Colonic mucosa (tissue), 4 donors: ENCODE results near the gene FHIT. TPM values are rescaled to one million over a fixed set of nuclear protein-coding genes. Genes with fewer than 3 reads are reported as not detected.

ENCODE experiments used
- DNase-seq: peaks from one replicate; pipeline ENCODE4 v3.0.0-alpha.2; 2020
- H3K27ac ChIP-seq: fragments of 200-600 bp; one replicate; pipeline ENCODE4 v1.8.0; 2021
- H3K27me3 ChIP-seq: fragments of 200-600 bp; one replicate; pipeline ENCODE4 v1.8.0; 2021
- H3K36me3 ChIP-seq: fragments of 200-600 bp; one replicate; pipeline ENCODE4 v1.8.0; 2021
- H3K4me1 ChIP-seq: fragments of 200-600 bp; one replicate; pipeline ENCODE4 v1.8.0; 2021; ENCODE audit warnings: mild to moderate bottlenecking
- H3K4me3 ChIP-seq: fragments of 200-600 bp; one replicate; pipeline ENCODE4 v1.8.0; 2021
- H3K9ac ChIP-seq, 2 donors: one replicate each; pipeline ENCODE4 v1.7.0; 2013; ENCODE audit warnings: control low read depth in 2 of 2, low read depth in 2 of 2, low read length in 2 of 2
- H3K9me3 ChIP-seq: fragments of 200-600 bp; one replicate; pipeline ENCODE4 v1.8.0; 2021
- CTCF ChIP-seq: fragments of 200-600 bp; IDR thresholded peaks from one replicate; pipeline ENCODE4 v1.8.0; 2022; ENCODE audit warnings: antibody characterized with exemption, mild to moderate bottlenecking
- intact Hi-C: fragments of 100-400 bp; cut with DNase I; formaldehyde crosslinking; loops from one replicate; pipeline ENCODE4 v1.14.1; 2022
- total RNA-seq, 2 donors: library from RNA; stranded (reverse); fragmentation: NEBNext Ultra II Directional in 1 of 2; extraction: Animal tissue kit (Norgen Biotek cat#: 25700) in 1 of 2; gene quantifications; one replicate each; pipeline ENCODE4 v1.2.1, GENCODE V29; 2021
- donor health status: healthy.
- donor health status: DM: no; HTN: no; CAD: no.
- donor health status: DM: no; HTN: no; CAD: no.

FHIT gene
- total RNA-seq, 2 donors from 2014 or later: 7.7 to 9.4 TPM

GRCh38 chr3:60599586-60599985 lies 651.7 kb downstream of the FHIT start:
- Histone ChIP-seq H3K4me1 (no peaks in the 10 kb centered on the region), H3K4me3 (no peak overlapping the region), H3K9ac (no peak overlapping the region), H3K27me3 (no peaks in the 10 kb centered on the region), H3K36me3 (no peaks in the 10 kb centered on the region), H3K27ac (no peak overlapping the region), H3K9me3 (no peaks in the 10 kb centered on the region)
- DNase-seq: no peak
- intact Hi-C loops: no loop called here
- TF ChIP-seq CTCF: no peak

GRCh38 chr3:60598671-60599070 lies 652.6 kb downstream of the FHIT start:
- intact Hi-C loops: no loop called here
- Histone ChIP-seq H3K36me3 (no peaks in the 10 kb centered on the region), H3K9me3 (no peaks in the 10 kb centered on the region), H3K27me3 (no peaks in the 10 kb centered on the region), H3K4me1 (no peaks in the 10 kb centered on the region), H3K27ac (no peak overlapping the region), H3K4me3 (no peak overlapping the region), H3K9ac (no peak overlapping the region)
- TF ChIP-seq CTCF: no peak
- no peak for DNase-seq

DNA sequence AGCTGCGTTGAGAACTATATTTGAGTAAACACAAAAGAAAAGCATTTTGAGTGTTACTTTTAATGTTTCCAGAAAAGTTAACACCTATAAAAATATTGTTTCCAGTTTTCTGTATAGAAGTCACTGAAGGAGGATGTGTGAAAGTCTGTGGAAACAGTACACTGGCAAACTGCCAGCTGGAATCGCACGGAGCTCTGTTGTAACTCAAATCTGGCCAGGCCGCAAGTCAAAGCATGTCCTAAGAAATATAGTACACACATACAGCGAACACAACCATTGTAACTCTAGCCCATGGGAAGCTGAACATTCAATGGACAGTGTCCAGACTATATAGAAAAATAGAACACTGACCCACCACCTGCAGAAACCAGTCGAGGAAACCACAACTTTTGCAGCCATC lies 657.2 kb downstream of the FHIT start:
- H3K4me1 ChIP-seq: no peaks in the 10 kb centered on the region
- TF ChIP-seq CTCF: no peak
- no peak overlapping the region for H3K4me3 ChIP-seq
- H3K9ac ChIP-seq: no peak overlapping the region
- H3K9me3 ChIP-seq: no peaks in the 10 kb centered on the region
- H3K27me3 ChIP-seq: no peaks in the 10 kb centered on the region
- DNase-seq: peak; percentile 33
- no peaks in the 10 kb centered on the region for H3K36me3 ChIP-seq
- intact Hi-C loops: no loop called here
- H3K27ac ChIP-seq: no peak overlapping the region

GRCh38 chr3:60591267-60591666 lies 660.0 kb downstream of the FHIT start:
- H3K9ac ChIP-seq: no peak overlapping the region
- H3K36me3 ChIP-seq: no peaks in the 10 kb centered on the region
- TF ChIP-seq CTCF: no peak
- no peak for DNase-seq
- no peak overlapping the region for H3K27ac ChIP-seq
- H3K4me3 ChIP-seq: no peak overlapping the region
- H3K4me1 ChIP-seq: no peaks in the 10 kb centered on the region
- no peaks in the 10 kb centered on the region for H3K9me3 ChIP-seq
- no peaks in the 10 kb centered on the region for H3K27me3 ChIP-seq
- intact Hi-C loops: no loop called here

- no peak for TF ChIP-seq CTCF
- Histone ChIP-seq H3K9ac (no peak overlapping the region), H3K27me3 (no peaks in the 10 kb centered on the region), H3K27ac (no peak overlapping the region), H3K36me3 (no peaks in the 10 kb centered on the region), H3K9me3 (no peaks in the 10 kb centered on the region), H3K4me3 (no peak overlapping the region), H3K4me1 (no peaks in the 10 kb centered on the region)
- intact Hi-C loops: no loop called here
- DNase-seq: no peak
These were observed 662.4 kb downstream of the FHIT start for GRCh38 chr3:60588806-60589205.

GRCh38 chr3:60585918-60586317 lies 665.3 kb downstream of the FHIT start:
- intact Hi-C loops: no loop called here
- H3K4me3 ChIP-seq: no peak overlapping the region
- no peak overlapping the region for H3K9ac ChIP-seq
- no peak for DNase-seq
- TF ChIP-seq CTCF: no peak
- H3K27ac ChIP-seq: no peak overlapping the region
- no peaks in the 10 kb centered on the region for H3K9me3 ChIP-seq
- H3K4me1 ChIP-seq: no peaks in the 10 kb centered on the region
- H3K36me3 ChIP-seq: no peaks in the 10 kb centered on the region
- no peaks in the 10 kb centered on the region for H3K27me3 ChIP-seq
